HepG2 (cell line): ENCODE data around the gene VSX1. TPM values are rescaled to one million over a fixed set of nuclear protein-coding genes. Genes with fewer than 3 reads are reported as not detected.

ENCODE experiments used
- BRCA1 ChIP-seq: sonication (generic); formaldehyde crosslinking; IDR thresholded peaks from 2 replicates; pipeline ENCODE4 v1.4.0; 2020; ENCODE audit warnings: missing genetic modification reagents
- GPN1 ChIP-seq: sonication (generic); formaldehyde crosslinking; IDR thresholded peaks from 2 replicates; pipeline ENCODE4 v1.5.1; 2020; ENCODE audit warnings: missing genetic modification reagents, borderline replicate concordance
- HIVEP1 ChIP-seq: sonication (generic); formaldehyde crosslinking; IDR thresholded peaks from 2 replicates; pipeline ENCODE4 v1.4.0; 2020; ENCODE audit warnings: mild to moderate bottlenecking, missing genetic modification reagents
- MTA3 ChIP-seq: sonication (generic); formaldehyde crosslinking; IDR thresholded peaks from 2 replicates; pipeline ENCODE4 v1.4.0; 2020; ENCODE audit warnings: missing genetic modification reagents
- MTF1 ChIP-seq: sonication (generic); formaldehyde crosslinking; IDR thresholded peaks from 2 replicates; pipeline ENCODE4 v1.5.0; 2020; ENCODE audit warnings: missing genetic modification reagents
- ZNF550 ChIP-seq: sonication (generic); formaldehyde crosslinking; IDR thresholded peaks from 2 replicates; pipeline ENCODE4 v1.4.0; 2020; ENCODE audit warnings: mild to moderate bottlenecking, missing genetic modification reagents, borderline replicate concordance
- polyA plus RNA-seq, 8 experiments: library from polyadenylated mRNA; depleted of rRNA in 3 of 8; stranded (reverse) in 7 of 8; unstranded in 1 of 8; fragments of >200 nt; fragmentation: Illumina TruSeq in 4 of 8; extraction: Trizol in 4 of 8; gene quantifications; 2 replicates each; pipeline versions ENCODE4 v1.2.1 to v1.2.3, GENCODE V29; 2011 to 2016; ENCODE audit warnings: low read depth in 4 of 8, missing spikeins in 1 of 8, mixed read lengths in 1 of 8; ENCODE audit not compliant: insufficient read depth in 1 of 8
- total RNA-seq, 5 experiments: library from RNA; depleted of rRNA; stranded (reverse); fragments of >200 nt; fragmentation: Illumina TruSeq; extraction: Trizol; gene quantifications; 2 replicates each; pipeline ENCODE4 v1.2.3, GENCODE V29; 2016; ENCODE audit warnings: low read depth in 1 of 5
- TF ChIP-seq, protein P1 (sequence below): sonication (generic); formaldehyde crosslinking; IDR thresholded peaks from 2 replicates; pipeline ENCODE4 v1.4.0; 2020; ENCODE audit warnings: low read depth, mild to moderate bottlenecking, missing genetic modification reagents
- TF ChIP-seq, protein P2 (sequence below): sonication (generic); formaldehyde crosslinking; IDR thresholded peaks from 2 replicates; pipeline ENCODE4 v1.5.0; 2020; ENCODE audit warnings: mild to moderate bottlenecking, missing genetic modification reagents, borderline replicate concordance
- TF ChIP-seq, protein P3 (sequence below): sonication (generic); formaldehyde crosslinking; IDR thresholded peaks from 2 replicates; pipeline ENCODE4 v1.4.0; 2020; ENCODE audit warnings: mild to moderate bottlenecking, missing genetic modification reagents, borderline replicate concordance
- TF ChIP-seq, protein P4 (sequence below): sonication (generic); formaldehyde crosslinking; IDR thresholded peaks from 2 replicates; pipeline ENCODE4 v1.4.0; 2020; ENCODE audit warnings: low read depth, missing genetic modification reagents

Gene VSX1
- total and polyA plus RNA-seq, 2 of the 13 experiments (the other 11 are each of a cell fraction or from before 2014, with no cell fraction given) = 0.04 TPM; not detected in 1

DNA sequence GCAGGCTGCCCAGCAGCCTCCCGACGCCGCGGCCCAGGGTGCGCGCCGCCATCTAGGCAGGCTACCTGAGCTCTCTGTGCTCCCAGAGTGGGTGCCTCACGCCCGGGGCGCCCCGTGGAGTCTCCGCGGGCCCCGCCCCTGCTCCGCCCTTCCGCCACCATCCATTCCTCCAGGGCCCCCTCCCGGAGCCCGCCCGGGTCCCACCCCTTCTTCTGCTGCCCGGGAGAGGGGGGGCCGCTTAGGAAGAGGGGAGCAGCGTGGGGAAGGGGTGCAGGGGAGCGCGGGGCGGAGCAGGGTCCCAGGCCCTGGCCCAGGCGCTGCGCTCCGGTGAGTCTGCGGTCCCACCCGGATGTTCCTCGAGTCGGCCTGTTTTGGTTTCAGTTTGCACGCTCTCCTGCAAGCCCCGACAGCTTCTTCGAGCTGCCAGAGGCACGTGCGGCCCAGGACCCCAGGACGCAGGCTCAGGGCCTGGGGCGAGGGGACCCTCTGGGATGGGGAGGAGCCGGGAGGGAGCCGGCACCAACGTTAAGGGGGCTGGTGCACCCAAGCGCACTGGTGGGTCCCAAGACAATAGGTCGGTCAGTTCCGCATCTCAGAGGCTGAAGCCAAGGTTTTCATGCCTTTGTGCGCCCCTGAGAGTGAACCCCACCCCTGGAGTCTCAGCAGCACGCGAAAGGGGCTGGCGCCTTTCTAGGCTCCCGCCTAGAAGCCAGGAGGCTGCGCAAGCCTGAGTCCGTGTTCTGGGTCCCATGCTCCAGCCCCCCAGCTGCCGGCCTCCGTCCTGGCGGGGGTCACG is 23.7 kb downstream of the VSX1 start, which contains the start of gene ACSS1 (continued):
- TF ChIP-seq, protein P1, sequence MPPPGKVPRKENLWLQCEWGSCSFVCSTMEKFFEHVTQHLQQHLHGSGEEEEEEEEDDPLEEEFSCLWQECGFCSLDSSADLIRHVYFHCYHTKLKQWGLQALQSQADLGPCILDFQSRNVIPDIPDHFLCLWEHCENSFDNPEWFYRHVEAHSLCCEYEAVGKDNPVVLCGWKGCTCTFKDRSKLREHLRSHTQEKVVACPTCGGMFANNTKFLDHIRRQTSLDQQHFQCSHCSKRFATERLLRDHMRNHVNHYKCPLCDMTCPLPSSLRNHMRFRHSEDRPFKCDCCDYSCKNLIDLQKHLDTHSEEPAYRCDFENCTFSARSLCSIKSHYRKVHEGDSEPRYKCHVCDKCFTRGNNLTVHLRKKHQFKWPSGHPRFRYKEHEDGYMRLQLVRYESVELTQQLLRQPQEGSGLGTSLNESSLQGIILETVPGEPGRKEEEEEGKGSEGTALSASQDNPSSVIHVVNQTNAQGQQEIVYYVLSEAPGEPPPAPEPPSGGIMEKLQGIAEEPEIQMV (CRISPR knock-in tag) = peak; percentile 66; the same call in 1 of the 2 replicates
- TF ChIP-seq HIVEP1 (CRISPR knock-in tag) (0 out of 2 replicates have a peak, but pooled peaks have one; percentile 20), MTF1 (CRISPR knock-in tag) (peak; percentile 56; the same call in 1 of the 2 replicates), MTA3 (CRISPR knock-in tag) (no peak), BRCA1 (no peak), GPN1 (CRISPR knock-in tag) (no peak), ZNF550 (CRISPR knock-in tag) (0 out of 2 replicates have a peak, but pooled peaks have one; percentile 76)
- TF ChIP-seq, protein P2, sequence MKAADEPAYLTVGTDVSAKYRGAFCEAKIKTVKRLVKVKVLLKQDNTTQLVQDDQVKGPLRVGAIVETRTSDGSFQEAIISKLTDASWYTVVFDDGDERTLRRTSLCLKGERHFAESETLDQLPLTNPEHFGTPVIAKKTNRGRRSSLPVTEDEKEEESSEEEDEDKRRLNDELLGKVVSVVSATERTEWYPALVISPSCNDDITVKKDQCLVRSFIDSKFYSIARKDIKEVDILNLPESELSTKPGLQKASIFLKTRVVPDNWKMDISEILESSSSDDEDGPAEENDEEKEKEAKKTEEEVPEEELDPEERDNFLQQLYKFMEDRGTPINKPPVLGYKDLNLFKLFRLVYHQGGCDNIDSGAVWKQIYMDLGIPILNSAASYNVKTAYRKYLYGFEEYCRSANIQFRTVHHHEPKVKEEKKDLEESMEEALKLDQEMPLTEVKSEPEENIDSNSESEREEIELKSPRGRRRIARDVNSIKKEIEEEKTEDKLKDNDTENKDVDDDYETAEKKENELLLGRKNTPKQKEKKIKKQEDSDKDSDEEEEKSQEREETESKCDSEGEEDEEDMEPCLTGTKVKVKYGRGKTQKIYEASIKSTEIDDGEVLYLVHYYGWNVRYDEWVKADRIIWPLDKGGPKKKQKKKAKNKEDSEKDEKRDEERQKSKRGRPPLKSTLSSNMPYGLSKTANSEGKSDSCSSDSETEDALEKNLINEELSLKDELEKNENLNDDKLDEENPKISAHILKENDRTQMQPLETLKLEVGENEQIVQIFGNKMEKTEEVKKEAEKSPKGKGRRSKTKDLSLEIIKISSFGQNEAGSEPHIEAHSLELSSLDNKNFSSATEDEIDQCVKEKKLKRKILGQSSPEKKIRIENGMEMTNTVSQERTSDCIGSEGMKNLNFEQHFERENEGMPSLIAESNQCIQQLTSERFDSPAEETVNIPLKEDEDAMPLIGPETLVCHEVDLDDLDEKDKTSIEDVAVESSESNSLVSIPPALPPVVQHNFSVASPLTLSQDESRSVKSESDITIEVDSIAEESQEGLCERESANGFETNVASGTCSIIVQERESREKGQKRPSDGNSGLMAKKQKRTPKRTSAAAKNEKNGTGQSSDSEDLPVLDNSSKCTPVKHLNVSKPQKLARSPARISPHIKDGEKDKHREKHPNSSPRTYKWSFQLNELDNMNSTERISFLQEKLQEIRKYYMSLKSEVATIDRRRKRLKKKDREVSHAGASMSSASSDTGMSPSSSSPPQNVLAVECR (CRISPR knock-in tag) = no peak
- TF ChIP-seq, protein P3, sequence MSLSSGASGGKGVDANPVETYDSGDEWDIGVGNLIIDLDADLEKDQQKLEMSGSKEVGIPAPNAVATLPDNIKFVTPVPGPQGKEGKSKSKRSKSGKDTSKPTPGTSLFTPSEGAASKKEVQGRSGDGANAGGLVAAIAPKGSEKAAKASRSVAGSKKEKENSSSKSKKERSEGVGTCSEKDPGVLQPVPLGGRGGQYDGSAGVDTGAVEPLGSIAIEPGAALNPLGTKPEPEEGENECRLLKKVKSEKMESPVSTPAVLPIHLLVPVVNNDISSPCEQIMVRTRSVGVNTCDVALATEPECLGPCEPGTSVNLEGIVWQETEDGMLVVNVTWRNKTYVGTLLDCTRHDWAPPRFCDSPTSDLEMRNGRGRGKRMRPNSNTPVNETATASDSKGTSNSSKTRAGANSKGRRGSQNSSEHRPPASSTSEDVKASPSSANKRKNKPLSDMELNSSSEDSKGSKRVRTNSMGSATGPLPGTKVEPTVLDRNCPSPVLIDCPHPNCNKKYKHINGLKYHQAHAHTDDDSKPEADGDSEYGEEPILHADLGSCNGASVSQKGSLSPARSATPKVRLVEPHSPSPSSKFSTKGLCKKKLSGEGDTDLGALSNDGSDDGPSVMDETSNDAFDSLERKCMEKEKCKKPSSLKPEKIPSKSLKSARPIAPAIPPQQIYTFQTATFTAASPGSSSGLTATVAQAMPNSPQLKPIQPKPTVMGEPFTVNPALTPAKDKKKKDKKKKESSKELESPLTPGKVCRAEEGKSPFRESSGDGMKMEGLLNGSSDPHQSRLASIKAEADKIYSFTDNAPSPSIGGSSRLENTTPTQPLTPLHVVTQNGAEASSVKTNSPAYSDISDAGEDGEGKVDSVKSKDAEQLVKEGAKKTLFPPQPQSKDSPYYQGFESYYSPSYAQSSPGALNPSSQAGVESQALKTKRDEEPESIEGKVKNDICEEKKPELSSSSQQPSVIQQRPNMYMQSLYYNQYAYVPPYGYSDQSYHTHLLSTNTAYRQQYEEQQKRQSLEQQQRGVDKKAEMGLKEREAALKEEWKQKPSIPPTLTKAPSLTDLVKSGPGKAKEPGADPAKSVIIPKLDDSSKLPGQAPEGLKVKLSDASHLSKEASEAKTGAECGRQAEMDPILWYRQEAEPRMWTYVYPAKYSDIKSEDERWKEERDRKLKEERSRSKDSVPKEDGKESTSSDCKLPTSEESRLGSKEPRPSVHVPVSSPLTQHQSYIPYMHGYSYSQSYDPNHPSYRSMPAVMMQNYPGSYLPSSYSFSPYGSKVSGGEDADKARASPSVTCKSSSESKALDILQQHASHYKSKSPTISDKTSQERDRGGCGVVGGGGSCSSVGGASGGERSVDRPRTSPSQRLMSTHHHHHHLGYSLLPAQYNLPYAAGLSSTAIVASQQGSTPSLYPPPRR (CRISPR knock-in tag) = peak; percentile 52; the same call in 1 of the 2 replicates
- TF ChIP-seq, protein P4, sequence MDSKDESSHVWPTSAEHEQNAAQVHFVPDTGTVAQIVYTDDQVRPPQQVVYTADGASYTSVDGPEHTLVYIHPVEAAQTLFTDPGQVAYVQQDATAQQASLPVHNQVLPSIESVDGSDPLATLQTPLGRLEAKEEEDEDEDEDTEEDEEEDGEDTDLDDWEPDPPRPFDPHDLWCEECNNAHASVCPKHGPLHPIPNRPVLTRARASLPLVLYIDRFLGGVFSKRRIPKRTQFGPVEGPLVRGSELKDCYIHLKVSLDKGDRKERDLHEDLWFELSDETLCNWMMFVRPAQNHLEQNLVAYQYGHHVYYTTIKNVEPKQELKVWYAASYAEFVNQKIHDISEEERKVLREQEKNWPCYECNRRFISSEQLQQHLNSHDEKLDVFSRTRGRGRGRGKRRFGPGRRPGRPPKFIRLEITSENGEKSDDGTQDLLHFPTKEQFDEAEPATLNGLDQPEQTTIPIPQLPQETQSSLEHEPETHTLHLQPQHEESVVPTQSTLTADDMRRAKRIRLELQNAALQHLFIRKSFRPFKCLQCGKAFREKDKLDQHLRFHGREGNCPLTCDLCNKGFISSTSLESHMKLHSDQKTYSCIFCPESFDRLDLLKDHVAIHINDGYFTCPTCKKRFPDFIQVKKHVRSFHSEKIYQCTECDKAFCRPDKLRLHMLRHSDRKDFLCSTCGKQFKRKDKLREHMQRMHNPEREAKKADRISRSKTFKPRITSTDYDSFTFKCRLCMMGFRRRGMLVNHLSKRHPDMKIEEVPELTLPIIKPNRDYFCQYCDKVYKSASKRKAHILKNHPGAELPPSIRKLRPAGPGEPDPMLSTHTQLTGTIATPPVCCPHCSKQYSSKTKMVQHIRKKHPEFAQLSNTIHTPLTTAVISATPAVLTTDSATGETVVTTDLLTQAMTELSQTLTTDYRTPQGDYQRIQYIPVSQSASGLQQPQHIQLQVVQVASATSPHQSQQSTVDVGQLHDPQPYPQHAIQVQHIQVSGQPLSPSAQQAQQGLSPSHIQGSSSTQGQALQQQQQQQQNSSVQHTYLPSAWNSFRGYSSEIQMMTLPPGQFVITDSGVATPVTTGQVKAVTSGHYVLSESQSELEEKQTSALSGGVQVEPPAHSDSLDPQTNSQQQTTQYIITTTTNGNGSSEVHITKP (CRISPR knock-in tag) = no peak
